Measurements from ENCODE around the gene PLBD2. TPM values are rescaled to one million over a fixed set of nuclear protein-coding genes. Genes with fewer than 3 reads are reported as not detected.
A peak's percentile ranks its signal among the peaks of the same experiment; 100 is the strongest.

PLBD2 gene
- total RNA-seq, 1 experiment from 2014 or later = 30.7 TPM

DNA sequence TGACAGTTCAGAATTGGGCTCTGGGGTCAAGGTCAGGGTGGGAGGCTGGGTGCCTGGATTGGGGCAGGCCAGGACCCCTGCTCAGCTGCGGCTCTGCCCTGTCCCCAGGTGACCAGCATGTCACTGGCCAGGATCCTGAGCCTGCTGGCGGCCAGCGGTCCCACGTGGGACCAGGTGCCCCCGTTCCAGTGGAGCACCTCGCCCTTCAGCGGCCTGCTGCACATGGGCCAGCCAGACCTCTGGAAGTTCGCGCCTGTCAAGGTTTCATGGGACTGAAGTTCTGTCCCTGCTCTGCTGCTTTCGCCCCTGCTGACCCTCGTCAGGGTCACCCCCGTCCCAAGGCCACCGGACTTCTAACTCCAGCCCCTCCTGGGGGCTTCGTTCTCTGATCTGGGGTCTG, 30.0 kb downstream of the PLBD2 start:
- BruUV-seq (replicated peaks) = no TSS peak
- H3K4me3 ChIP-seq = no peak overlapping the region
- H3K4me2 ChIP-seq = no peak overlapping the region
- DNase-seq = no peak
- no peaks in the 10 kb centered on the region for H3K79me2 ChIP-seq (ENCODE audit: low read depth)
- H3F3A ChIP-seq (ENCODE audit: insufficient read depth, low read depth) = no peaks in the 10 kb centered on the region
- H3K9me2 ChIP-seq (ENCODE audit: insufficient read depth) = no peaks in the 10 kb centered on the region
- intact Hi-C loops (cut with micrococcal nuclease; ENCODE audit: unreplicated experiment) = no loop called here
- no peaks in the 10 kb centered on the region for H4K20me1 ChIP-seq (ENCODE audit: insufficient read depth)
- H3K27me3 ChIP-seq (ENCODE audit: insufficient read depth, low read depth) = no peaks in the 10 kb centered on the region
- H3K27ac ChIP-seq = no peak overlapping the region
- H3K9me3 ChIP-seq (ENCODE audit: insufficient read depth, low read depth) = no peaks in the 10 kb centered on the region
- H3K36me3 ChIP-seq (ENCODE audit: low read depth) = no peaks in the 10 kb centered on the region
- H3K4me1 ChIP-seq (replicated peaks; ENCODE audit: insufficient read depth) = no peaks in the 10 kb centered on the region
- no peak overlapping the region for H2AFZ ChIP-seq
- ChIA-PET CTCF (no interaction called here), POLR2A (ENCODE audit: unreplicated experiment) (no interaction called here)
- TF ChIP-seq EZH2 (IDR thresholded peaks at IDR 0.05; ENCODE audit: low read depth) = no peak
- TF ChIP-seq, protein P1, sequence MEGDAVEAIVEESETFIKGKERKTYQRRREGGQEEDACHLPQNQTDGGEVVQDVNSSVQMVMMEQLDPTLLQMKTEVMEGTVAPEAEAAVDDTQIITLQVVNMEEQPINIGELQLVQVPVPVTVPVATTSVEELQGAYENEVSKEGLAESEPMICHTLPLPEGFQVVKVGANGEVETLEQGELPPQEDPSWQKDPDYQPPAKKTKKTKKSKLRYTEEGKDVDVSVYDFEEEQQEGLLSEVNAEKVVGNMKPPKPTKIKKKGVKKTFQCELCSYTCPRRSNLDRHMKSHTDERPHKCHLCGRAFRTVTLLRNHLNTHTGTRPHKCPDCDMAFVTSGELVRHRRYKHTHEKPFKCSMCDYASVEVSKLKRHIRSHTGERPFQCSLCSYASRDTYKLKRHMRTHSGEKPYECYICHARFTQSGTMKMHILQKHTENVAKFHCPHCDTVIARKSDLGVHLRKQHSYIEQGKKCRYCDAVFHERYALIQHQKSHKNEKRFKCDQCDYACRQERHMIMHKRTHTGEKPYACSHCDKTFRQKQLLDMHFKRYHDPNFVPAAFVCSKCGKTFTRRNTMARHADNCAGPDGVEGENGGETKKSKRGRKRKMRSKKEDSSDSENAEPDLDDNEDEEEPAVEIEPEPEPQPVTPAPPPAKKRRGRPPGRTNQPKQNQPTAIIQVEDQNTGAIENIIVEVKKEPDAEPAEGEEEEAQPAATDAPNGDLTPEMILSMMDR (conservative IDR thresholded peaks at IDR 0.05) = no peak

DNA sequence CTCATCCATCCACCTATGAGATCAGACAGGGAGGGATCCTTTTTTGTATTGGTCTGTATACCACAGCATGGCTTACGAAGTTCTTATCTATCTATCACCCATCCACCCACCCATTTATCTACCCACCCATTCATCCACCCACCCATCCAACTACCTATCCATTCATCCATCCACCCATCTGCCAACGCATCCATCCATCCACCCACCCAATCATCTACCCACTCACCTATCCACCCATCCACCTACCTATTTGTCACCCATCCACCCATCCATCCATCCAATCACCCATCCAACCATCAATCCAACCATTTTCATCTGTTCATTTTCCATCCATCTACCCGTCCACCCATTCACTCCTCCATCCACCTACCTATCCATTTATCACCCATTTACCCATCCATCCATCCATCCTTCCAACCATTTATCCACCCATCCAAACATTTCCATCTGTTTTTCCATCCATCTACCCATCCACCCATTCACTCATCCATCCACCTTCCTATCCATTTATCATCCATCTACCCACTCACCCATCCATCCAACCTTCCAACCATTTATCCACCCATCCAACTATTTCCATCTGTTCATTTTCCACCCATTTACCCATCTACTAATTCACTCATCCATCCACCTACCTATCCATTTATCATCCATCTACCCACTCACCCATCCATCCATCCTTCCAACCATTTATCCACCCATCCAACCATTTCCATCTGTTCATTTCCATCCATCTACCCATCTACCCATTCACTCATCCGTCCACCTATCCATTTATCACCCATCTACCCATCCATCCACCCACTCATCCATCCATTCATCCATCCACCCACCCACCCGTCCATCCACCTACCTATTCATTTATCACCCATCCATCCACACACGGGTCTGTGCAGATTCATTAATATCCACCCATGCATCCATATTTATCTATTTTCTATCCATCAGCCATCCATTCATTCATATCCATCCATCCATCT, 32.0 kb downstream of the PLBD2 start:
- DNase-seq = no peak
- Histone ChIP-seq H3K4me2 (no peak overlapping the region), H3K9me2 (ENCODE audit: insufficient read depth) (no peaks in the 10 kb centered on the region), H3K79me2 (ENCODE audit: low read depth) (no peaks in the 10 kb centered on the region), H3K4me1 (replicated peaks; ENCODE audit: insufficient read depth) (no peaks in the 10 kb centered on the region), H3K36me3 (ENCODE audit: low read depth) (no peaks in the 10 kb centered on the region), H3K27me3 (ENCODE audit: insufficient read depth, low read depth) (no peaks in the 10 kb centered on the region), H3K4me3 (no peak overlapping the region), H3K27ac (no peak overlapping the region), H3F3A (ENCODE audit: insufficient read depth, low read depth) (no peaks in the 10 kb centered on the region), H2AFZ (no peak overlapping the region), H4K20me1 (ENCODE audit: insufficient read depth) (no peaks in the 10 kb centered on the region), H3K9me3 (ENCODE audit: insufficient read depth, low read depth) (no peaks in the 10 kb centered on the region)
- CTCF ChIA-PET = no interaction called here
- BruUV-seq (replicated peaks) = TSS peak; percentile 43
- TF ChIP-seq, protein P1 (conservative IDR thresholded peaks at IDR 0.05) = no peak
- TF ChIP-seq EZH2 (IDR thresholded peaks at IDR 0.05; ENCODE audit: low read depth) = no peak
- POLR2A ChIA-PET (ENCODE audit: unreplicated experiment) = no interaction called here
- intact Hi-C loops (cut with micrococcal nuclease; ENCODE audit: unreplicated experiment) = no loop called here

DNA sequence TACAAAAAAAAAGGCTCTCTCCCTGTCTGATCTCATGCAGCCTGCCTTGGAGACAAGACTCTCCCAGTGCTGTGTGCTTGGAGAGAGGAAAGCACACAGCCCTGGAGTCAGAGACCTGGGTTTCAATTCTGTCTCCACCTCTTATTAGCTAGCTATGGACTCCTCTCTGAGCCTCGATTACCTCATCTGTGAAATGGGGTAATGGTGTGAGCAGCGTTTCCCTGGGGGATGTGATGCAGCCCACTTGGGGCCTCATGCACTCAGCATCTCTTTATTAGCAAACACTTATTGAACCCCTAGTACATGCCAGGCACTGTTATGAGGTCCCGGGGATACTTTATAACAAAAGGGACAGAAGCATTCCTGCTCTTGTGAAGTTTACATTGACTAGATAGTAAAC, 32.8 kb downstream of the PLBD2 start:
- Histone ChIP-seq H3K27me3 (ENCODE audit: insufficient read depth, low read depth) (no peaks in the 10 kb centered on the region), H3K9me2 (ENCODE audit: insufficient read depth) (no peaks in the 10 kb centered on the region), H2AFZ (no peak overlapping the region), H3K79me2 (ENCODE audit: low read depth) (no peaks in the 10 kb centered on the region), H3K4me3 (no peak overlapping the region), H3K9me3 (ENCODE audit: insufficient read depth, low read depth) (no peaks in the 10 kb centered on the region), H3K27ac (no peak overlapping the region), H3K4me2 (no peak overlapping the region), H3K4me1 (replicated peaks; ENCODE audit: insufficient read depth) (no peaks in the 10 kb centered on the region), H3F3A (ENCODE audit: insufficient read depth, low read depth) (no peaks in the 10 kb centered on the region), H3K36me3 (ENCODE audit: low read depth) (no peaks in the 10 kb centered on the region), H4K20me1 (ENCODE audit: insufficient read depth) (no peaks in the 10 kb centered on the region)
- intact Hi-C loops (cut with micrococcal nuclease; ENCODE audit: unreplicated experiment) = no loop called here
- no peak for TF ChIP-seq EZH2 (IDR thresholded peaks at IDR 0.05; ENCODE audit: low read depth)
- TF ChIP-seq, protein P1 (conservative IDR thresholded peaks at IDR 0.05) = no peak
- ChIA-PET CTCF (no interaction called here), POLR2A (ENCODE audit: unreplicated experiment) (no interaction called here)
- no peak for DNase-seq
- BruUV-seq (replicated peaks) = no TSS peak

Data from PC-9 (cell line).